GM18517 (cell line): ENCODE measurements around the gene GRK5.

ENCODE experiments used
- ATAC-seq: cut with Tn5 transposase; IDR thresholded peaks from one replicate; pipeline ENCODE4 v1.9.1; 2021; ENCODE audit warnings: mild to moderate bottlenecking, moderate library complexity; ENCODE audit not compliant: unreplicated experiment

GRK5 gene

GRCh38 chr10:119292968-119293760 is 85.8 kb downstream of the GRK5 start:
- ATAC-seq, result no peak

- no peak for ATAC-seq
These were observed 89.3 kb downstream of the GRK5 start for GRCh38 chr10:119296703-119297102.

GRCh38 chr10:119297207-119297968 is 90.0 kb downstream of the GRK5 start:
- no peak for ATAC-seq

- ATAC-seq, result no peak
These were observed 91.4 kb downstream of the GRK5 start for GRCh38 chr10:119298810-119299209.

GRCh38 chr10:119299531-119299930 is 92.2 kb downstream of the GRK5 start:
- ATAC-seq, result no peak

GRCh38 chr10:119301397-119301796 is 94.0 kb downstream of the GRK5 start:
- no peak for ATAC-seq

- no peak for ATAC-seq
These were observed 94.8 kb downstream of the GRK5 start for GRCh38 chr10:119302172-119302571.

GRCh38 chr10:119302591-119303253 is 95.4 kb downstream of the GRK5 start:
- ATAC-seq, result no peak

GRCh38 chr10:119303886-119304285 is 96.5 kb downstream of the GRK5 start:
- ATAC-seq, result no peak

- ATAC-seq, result no peak
These were observed 97.2 kb downstream of the GRK5 start for GRCh38 chr10:119304541-119304940.

GRCh38 chr10:119305860-119306513 is 98.6 kb downstream of the GRK5 start:
- peak; percentile 47 for ATAC-seq

- peak; percentile 69 for ATAC-seq
These were observed 99.2 kb downstream of the GRK5 start for GRCh38 chr10:119306514-119306951.

GRCh38 chr10:119306986-119307392 is 99.6 kb downstream of the GRK5 start:
- ATAC-seq, result no peak

- ATAC-seq, result no peak
These were observed 100.7 kb downstream of the GRK5 start for GRCh38 chr10:119308089-119308488.

- no peak for ATAC-seq
These were observed 101.4 kb downstream of the GRK5 start for GRCh38 chr10:119308551-119309422.

GRCh38 chr10:119309423-119309770 is 102.0 kb downstream of the GRK5 start:
- ATAC-seq, result peak; percentile 28

- no peak for ATAC-seq
These were observed 103.4 kb downstream of the GRK5 start for GRCh38 chr10:119310806-119311205.

GRCh38 chr10:119312241-119312640 is 104.9 kb downstream of the GRK5 start:
- no peak for ATAC-seq

GRCh38 chr10:119313024-119313423 is 105.7 kb downstream of the GRK5 start:
- no peak for ATAC-seq

GRCh38 chr10:119313644-119314043 is 106.3 kb downstream of the GRK5 start:
- peak; percentile 65 for ATAC-seq
